H1 (cell line): ENCODE data around the gene RAPGEF5. TPM values are rescaled to one million over a fixed set of nuclear protein-coding genes. Genes with fewer than 3 reads are reported as not detected.

ENCODE experiments used
- ASH2L ChIP-seq: fragments of 200-600, 300-600 bp; sonication (generic); IDR thresholded peaks from one replicate; pipeline ENCODE4 v1.7.1; 2017; ENCODE audit warnings: low read length
- CHD1 ChIP-seq: IDR thresholded peaks from 2 replicates; pipeline ENCODE4 v1.6.1; 2012; ENCODE audit warnings: low read depth, low read length, improper control_type of control experiment
- CHD7 ChIP-seq: fragments of 300-600 bp; sonication (generic); IDR thresholded peaks from 2 replicates; pipeline ENCODE4 v1.7.1; 2012; ENCODE audit warnings: low read length, moderate library complexity, mild to moderate bottlenecking, inconsistent platforms; ENCODE audit not compliant: insufficient replicate concordance
- EP300 ChIP-seq, 2 experiments: IDR thresholded peaks; 1 replicate in 1 of 2; 2 replicates in 1 of 2; pipeline ENCODE4 v1.6.1; 2011 to 2012; ENCODE audit warnings: low read depth in 2 of 2, low read length in 2 of 2, mild to moderate bottlenecking in 2 of 2, borderline replicate concordance in 1 of 2, inconsistent platforms in 1 of 2, moderate library complexity in 1 of 2
- EZH2 ChIP-seq: fragments of 200-600 bp; sonication (generic); IDR thresholded peaks from 2 replicates; pipeline ENCODE4 v1.7.1; 2012; ENCODE audit warnings: low read depth, mild to moderate bottlenecking, moderate library complexity, low read length, inconsistent platforms; ENCODE audit not compliant: severe bottlenecking
- GTF2F1 ChIP-seq: IDR thresholded peaks from 2 replicates; pipeline ENCODE4 v1.6.1; 2012; ENCODE audit warnings: low read depth, low read length, improper control_type of control experiment, borderline replicate concordance
- KDM4A ChIP-seq: IDR thresholded peaks from one replicate; pipeline ENCODE4 v1.7.1; 2012; ENCODE audit warnings: low read depth, mild to moderate bottlenecking, moderate library complexity, low read length, inconsistent platforms; ENCODE audit not compliant: severe bottlenecking
- KDM5A ChIP-seq: fragments of 200-600 bp; IDR thresholded peaks from 2 replicates; pipeline ENCODE4 v1.7.1; 2012; ENCODE audit warnings: mild to moderate bottlenecking, low read length, inconsistent platforms, mixed read lengths
- USF2 ChIP-seq: IDR thresholded peaks from 2 replicates; pipeline ENCODE4 v1.6.1; 2011; ENCODE audit warnings: low read length, improper control_type of control experiment
- ZNF274 ChIP-seq: IDR thresholded peaks from 2 replicates; pipeline ENCODE4 v1.7.0; 2012; ENCODE audit warnings: low read length, borderline replicate concordance; ENCODE audit errors: extremely low read depth
- polyA plus RNA-seq, 7 experiments: library from polyadenylated mRNA; depleted of rRNA in 3 of 7; stranded (reverse) in 5 of 7; unstranded in 2 of 7; fragments of >200 nt in 5 of 7; fragments of 200-250 nt in 2 of 7; gene quantifications; 1 replicate in 5 of 7; 2 replicates in 1 of 7; 4 replicates in 1 of 7; pipeline versions ENCODE4 v1.2.1 to v1.2.3, GENCODE V29; 2011 to 2013; ENCODE audit warnings: missing spikeins in 2 of 7, mixed read lengths in 2 of 7
- total RNA-seq: library from RNA; stranded (reverse); fragmentation: NEBNext Ultra II Directional; extraction: Animal tissue kit (Norgen Biotek cat#: 25700); gene quantifications from 2 replicates; pipeline ENCODE4 v1.2.1, GENCODE V29; 2021

Gene RAPGEF5
- total and polyA plus RNA-seq, 2 of the 8 experiments (the other 6 are each of a cell fraction or from before 2014, with no cell fraction given) = 4.4 to 22.9 TPM

- TF ChIP-seq CHD7 (no peak), KDM5A (no peak), USF2 (no peak), CHD1 (no peak), KDM4A (no peak), ZNF274 (no peak), GTF2F1 (no peak), ASH2L (no peak), EP300 (IDR thresholded peaks at IDR 0.05; ENCODE audit: borderline replicate concordance in 1 of 2, low read depth in 2 of 2, low read length in 2 of 2) (no peak), EZH2 (no peak)
Observed at GRCh38 chr7:22090107-22090506, 266.8 kb downstream of the RAPGEF5 start (continued).
